Neutrophil (primary cell): ENCODE data around the gene ANAPC16.
"Not testable (repeated sequence)": the region's sequence is repeated elsewhere in the genome, so short reads cannot be mapped to it uniquely, and the experiment has no call there.

Experiments
- H3K27ac ChIP-seq: fragments of 200-600 bp; sonication (generic); 2 replicates; pipeline ENCODE4 v1.5.1; 2016; ENCODE audit warnings: mild to moderate bottlenecking, moderate library complexity
- H3K27me3 ChIP-seq: fragments of 200-600 bp; sonication (generic); 2 replicates; pipeline ENCODE4 v1.6.0; 2016; ENCODE audit warnings: mild to moderate bottlenecking
- H3K36me3 ChIP-seq: fragments of 200-600 bp; sonication (generic); 2 replicates; pipeline ENCODE4 v1.5.1; 2017
- H3K4me1 ChIP-seq, 2 experiments: fragments of 200-600 bp in 1 of 2; sonication (generic) in 1 of 2; 1 replicate in 1 of 2; 2 replicates in 1 of 2; pipeline versions ENCODE4 v1.5.1 to v1.6.1; 2013 to 2016; ENCODE audit warnings: low read depth in 1 of 2, low read length in 1 of 2, mild to moderate bottlenecking in 1 of 2, moderate library complexity in 1 of 2; ENCODE audit not compliant: control insufficient read depth in 1 of 2, insufficient read depth in 1 of 2
- H3K4me3 ChIP-seq, 2 experiments: fragments of 200-600 bp in 1 of 2; sonication (generic) in 1 of 2; 1 replicate in 1 of 2; 2 replicates in 1 of 2; pipeline ENCODE4 v1.5.1; 2013 to 2016; ENCODE audit warnings: low read depth in 1 of 2, low read length in 1 of 2, mild to moderate bottlenecking in 1 of 2, moderate library complexity in 1 of 2
- H3K9me3 ChIP-seq: fragments of 200-600 bp; sonication (generic); 2 replicates; pipeline ENCODE4 v1.5.1; 2016
- TF ChIP-seq, protein P1 (sequence below): fragments of 200-600 bp; sonication (generic); IDR thresholded peaks from 2 replicates; pipeline ENCODE4 v1.5.1; 2016; ENCODE audit warnings: antibody characterized with exemption

Gene ANAPC16

DNA sequence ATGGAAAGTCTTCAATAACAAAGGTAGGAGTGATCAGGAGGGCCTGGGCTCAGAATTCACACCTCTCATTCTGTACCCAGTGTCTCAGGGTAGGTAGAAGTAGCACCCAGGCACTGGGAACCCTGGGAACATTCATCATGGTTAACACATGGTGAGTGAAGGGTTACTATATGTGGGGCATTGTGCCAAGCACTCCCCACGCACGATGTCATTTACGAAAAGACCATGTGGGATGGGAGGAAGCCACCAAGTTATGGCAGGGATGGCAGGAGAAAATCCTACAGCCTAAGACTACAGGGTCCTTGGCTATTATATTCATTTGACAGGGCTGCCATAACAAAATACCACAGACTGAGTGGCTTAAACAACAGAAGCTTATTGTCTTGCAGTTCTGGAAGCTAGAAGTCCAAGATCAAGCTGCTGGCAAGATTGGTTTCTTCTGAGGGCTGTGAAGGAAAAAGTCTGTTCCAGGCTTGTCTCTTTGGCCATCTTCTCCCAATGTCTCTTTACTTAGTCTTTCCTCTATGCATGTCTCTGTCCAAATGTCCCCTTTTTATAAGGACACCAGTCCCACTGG, 30.2 kb downstream of the ANAPC16 start:
- Histone ChIP-seq H3K27me3 (no peaks in the 10 kb centered on the region), H3K27ac (no peak overlapping the region), H3K36me3 (no peaks in the 10 kb centered on the region), H3K4me1 (peaks cover 11 to 14% of the 10 kb centered on the region in 2 experiments), H3K9me3 (no peaks in the 10 kb centered on the region), H3K4me3 (no peak overlapping the region)
- TF ChIP-seq, protein P1, sequence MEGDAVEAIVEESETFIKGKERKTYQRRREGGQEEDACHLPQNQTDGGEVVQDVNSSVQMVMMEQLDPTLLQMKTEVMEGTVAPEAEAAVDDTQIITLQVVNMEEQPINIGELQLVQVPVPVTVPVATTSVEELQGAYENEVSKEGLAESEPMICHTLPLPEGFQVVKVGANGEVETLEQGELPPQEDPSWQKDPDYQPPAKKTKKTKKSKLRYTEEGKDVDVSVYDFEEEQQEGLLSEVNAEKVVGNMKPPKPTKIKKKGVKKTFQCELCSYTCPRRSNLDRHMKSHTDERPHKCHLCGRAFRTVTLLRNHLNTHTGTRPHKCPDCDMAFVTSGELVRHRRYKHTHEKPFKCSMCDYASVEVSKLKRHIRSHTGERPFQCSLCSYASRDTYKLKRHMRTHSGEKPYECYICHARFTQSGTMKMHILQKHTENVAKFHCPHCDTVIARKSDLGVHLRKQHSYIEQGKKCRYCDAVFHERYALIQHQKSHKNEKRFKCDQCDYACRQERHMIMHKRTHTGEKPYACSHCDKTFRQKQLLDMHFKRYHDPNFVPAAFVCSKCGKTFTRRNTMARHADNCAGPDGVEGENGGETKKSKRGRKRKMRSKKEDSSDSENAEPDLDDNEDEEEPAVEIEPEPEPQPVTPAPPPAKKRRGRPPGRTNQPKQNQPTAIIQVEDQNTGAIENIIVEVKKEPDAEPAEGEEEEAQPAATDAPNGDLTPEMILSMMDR = no peak

- no peak overlapping the region for H3K4me3 ChIP-seq
- no peak overlapping the region for H3K27ac ChIP-seq
- no peaks in the 10 kb centered on the region for H3K36me3 ChIP-seq
- TF ChIP-seq, protein P1 = no peak
- H3K27me3 ChIP-seq = no peaks in the 10 kb centered on the region
- no peaks in the 10 kb centered on the region for H3K9me3 ChIP-seq
- peaks cover 11 to 14% of the 10 kb centered on the region in 2 experiments for H3K4me1 ChIP-seq
Observed at GRCh38 chr10:72248468-72249151, 32.8 kb downstream of the ANAPC16 start.

- H3K9me3 ChIP-seq, H3K36me3 ChIP-seq, H3K4me3 ChIP-seq, H3K27ac ChIP-seq, H3K27me3 ChIP-seq: not testable (repeated sequence)
- H3K4me1 ChIP-seq = peaks cover 11 to 14% of the 10 kb centered on the region in 2 experiments
Observed at GRCh38 chr10:72249176-72249862, 33.5 kb downstream of the ANAPC16 start.

DNA sequence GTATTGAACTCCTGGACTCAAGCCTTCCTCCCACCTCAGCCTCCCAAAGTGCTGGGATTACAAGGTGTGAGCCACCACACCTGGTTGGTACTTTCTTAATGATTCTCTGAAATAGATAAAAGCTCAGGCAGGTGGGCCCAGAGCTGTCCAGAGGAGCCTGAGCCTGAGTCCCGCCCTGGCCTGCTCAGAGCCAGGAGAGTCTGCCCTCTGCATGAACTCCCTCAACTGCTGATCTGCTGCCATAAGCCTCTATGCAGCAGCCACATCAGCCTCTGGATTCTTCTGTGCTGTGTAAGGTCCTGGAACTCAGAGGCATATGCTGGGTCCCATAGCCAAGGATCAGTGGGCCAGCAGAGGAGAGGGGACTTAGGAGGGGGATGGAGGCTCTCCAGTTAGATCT, 34.9 kb downstream of the ANAPC16 start:
- TF ChIP-seq, protein P1 = no peak
- Histone ChIP-seq H3K4me1 (peaks cover 21 to 22% of the 10 kb centered on the region in 2 experiments), H3K27ac (no peak overlapping the region)

GRCh38 chr10:72251635-72252034, 35.8 kb downstream of the ANAPC16 start:
- H3K4me1 ChIP-seq = peaks cover 21 to 22% of the 10 kb centered on the region in 2 experiments
- TF ChIP-seq, protein P1 = no peak

More for the DNA sequence above, 34.9 kb downstream of the ANAPC16 start:
- no peak overlapping the region for H3K4me3 ChIP-seq
- H3K9me3 ChIP-seq = no peaks in the 10 kb centered on the region
- H3K36me3 ChIP-seq = no peaks in the 10 kb centered on the region
- no peaks in the 10 kb centered on the region for H3K27me3 ChIP-seq

DNA sequence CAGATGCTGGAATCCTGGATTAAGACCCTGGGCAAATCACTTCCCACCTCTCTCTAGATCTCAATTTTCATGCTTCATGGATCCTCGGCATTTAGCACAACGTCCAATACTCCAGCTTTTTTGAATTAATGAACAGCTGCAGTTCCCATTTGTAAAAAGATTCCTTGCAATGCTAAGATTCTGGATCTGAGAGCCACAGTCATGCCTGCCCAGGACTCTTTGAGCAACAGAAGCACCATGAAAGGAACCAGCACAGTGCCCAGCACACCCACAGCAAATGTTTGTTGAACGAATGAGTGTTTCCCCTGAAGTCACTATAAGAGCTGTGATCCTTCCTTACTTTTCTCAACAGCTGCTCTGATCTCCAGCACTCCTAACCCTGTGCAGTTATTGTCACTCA, 37.2 kb downstream of the ANAPC16 start:
- Histone ChIP-seq H3K4me1 (peaks cover 26 to 31% of the 10 kb centered on the region in 2 experiments), H3K27ac (no peak overlapping the region), H3K36me3 (no peaks in the 10 kb centered on the region), H3K9me3 (no peaks in the 10 kb centered on the region), H3K4me3 (no peak overlapping the region), H3K27me3 (no peaks in the 10 kb centered on the region)
- TF ChIP-seq, protein P1 = no peak

More at GRCh38 chr10:72251635-72252034, 35.8 kb downstream of the ANAPC16 start:
- no peaks in the 10 kb centered on the region for H3K9me3 ChIP-seq
- H3K36me3 ChIP-seq = no peaks in the 10 kb centered on the region
- H3K27ac ChIP-seq = no peak overlapping the region
- no peaks in the 10 kb centered on the region for H3K27me3 ChIP-seq
- no peak overlapping the region for H3K4me3 ChIP-seq
